GM06990 (cell line): ENCODE data around the gene SRPK3.

Experiments
- DNase-seq: peaks from one replicate; pipeline ENCODE4 v3.0.0-alpha.2; 2011; ENCODE audit not compliant: insufficient read length; ENCODE audit errors: extremely low read depth
- H3K27me3 ChIP-seq: replicated peaks from 2 replicates; pipeline ENCODE4 v1.6.0; 2011; ENCODE audit warnings: low read length; ENCODE audit not compliant: control insufficient read depth, insufficient read depth
- H3K36me3 ChIP-seq: 2 replicates; pipeline ENCODE4 v1.5.1; 2011; ENCODE audit warnings: low read length; ENCODE audit not compliant: control insufficient read depth, insufficient read depth
- H3K4me3 ChIP-seq: replicated peaks from 2 replicates; pipeline ENCODE4 v1.5.1; 2011; ENCODE audit warnings: low read depth, mild to moderate bottlenecking, control low read depth, low read length
- TF ChIP-seq, protein P1 (sequence below): IDR thresholded peaks from 2 replicates; pipeline ENCODE4 v1.5.1; 2011; ENCODE audit warnings: low read length, control low read depth, mild to moderate bottlenecking, inconsistent platforms; ENCODE audit not compliant: insufficient read depth, poor library complexity, severe bottlenecking

The SRPK3 gene

GRCh38 chrX:153829799-153830639, 49.2 kb downstream of the SRPK3 start, which contains the start of gene PDZD4:
Gene PDZD4, minus strand, starts transcription at chrX:153830544. Its CDS starts 246 bp downstream, at chrX:153830298.
- H3K27me3 ChIP-seq = no peaks in the 10 kb centered on the region; the same call in 1 of the 2 replicates
- TF ChIP-seq, protein P1, sequence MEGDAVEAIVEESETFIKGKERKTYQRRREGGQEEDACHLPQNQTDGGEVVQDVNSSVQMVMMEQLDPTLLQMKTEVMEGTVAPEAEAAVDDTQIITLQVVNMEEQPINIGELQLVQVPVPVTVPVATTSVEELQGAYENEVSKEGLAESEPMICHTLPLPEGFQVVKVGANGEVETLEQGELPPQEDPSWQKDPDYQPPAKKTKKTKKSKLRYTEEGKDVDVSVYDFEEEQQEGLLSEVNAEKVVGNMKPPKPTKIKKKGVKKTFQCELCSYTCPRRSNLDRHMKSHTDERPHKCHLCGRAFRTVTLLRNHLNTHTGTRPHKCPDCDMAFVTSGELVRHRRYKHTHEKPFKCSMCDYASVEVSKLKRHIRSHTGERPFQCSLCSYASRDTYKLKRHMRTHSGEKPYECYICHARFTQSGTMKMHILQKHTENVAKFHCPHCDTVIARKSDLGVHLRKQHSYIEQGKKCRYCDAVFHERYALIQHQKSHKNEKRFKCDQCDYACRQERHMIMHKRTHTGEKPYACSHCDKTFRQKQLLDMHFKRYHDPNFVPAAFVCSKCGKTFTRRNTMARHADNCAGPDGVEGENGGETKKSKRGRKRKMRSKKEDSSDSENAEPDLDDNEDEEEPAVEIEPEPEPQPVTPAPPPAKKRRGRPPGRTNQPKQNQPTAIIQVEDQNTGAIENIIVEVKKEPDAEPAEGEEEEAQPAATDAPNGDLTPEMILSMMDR = no peak
- H3K36me3 ChIP-seq = no peaks in the 10 kb centered on the region
- no peak for DNase-seq
- no peak within 1 kb of the TSS for H3K4me3 ChIP-seq

DNA sequence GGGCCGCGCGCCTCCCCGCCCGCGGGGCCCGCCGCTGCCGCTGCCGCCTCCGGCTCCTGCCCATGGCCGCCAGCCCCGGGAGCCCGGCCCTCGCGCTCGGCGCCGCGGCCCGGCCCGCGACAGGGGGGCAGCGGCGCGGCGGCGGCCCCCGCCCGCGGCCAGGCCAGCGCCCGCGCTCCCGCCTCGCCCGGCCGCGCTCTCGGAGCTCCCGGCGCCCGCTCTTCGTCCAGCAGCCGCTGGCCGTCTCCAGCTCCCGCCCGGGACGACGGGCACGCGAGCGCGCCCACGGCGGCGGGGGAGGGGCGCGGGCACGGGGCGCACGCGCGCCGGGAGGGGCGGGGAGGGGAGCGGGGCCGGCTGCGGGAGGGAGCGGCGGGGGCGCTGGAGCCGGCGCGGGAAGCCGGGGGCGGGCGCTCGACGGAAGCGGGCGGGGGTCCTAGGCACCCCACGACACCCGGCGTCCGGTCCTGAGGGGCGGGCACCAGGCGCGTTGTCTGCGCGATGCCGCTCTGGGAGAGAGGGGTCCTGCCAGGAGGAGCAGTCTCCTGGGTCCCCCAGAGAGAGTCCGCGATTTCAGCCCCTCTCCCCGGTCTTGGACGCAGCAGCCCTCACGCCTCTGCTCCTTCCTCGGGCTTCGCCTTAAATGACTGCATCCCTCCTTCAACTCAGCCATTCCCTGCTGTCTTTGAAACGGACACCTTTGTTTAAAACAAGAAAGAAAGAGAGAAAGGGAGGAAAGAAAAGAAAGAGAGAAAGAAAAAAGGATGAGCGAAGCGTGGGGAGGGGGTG, 50.0 kb downstream of the SRPK3 start:
- Histone ChIP-seq H3K36me3 (no peaks in the 10 kb centered on the region), H3K27me3 (no peaks in the 10 kb centered on the region; the same call in 1 of the 2 replicates)
- no peak for DNase-seq

GRCh38 chrX:153831429-153832150, 50.7 kb downstream of the SRPK3 start:
- no peak overlapping the region for H3K4me3 ChIP-seq
- DNase-seq = no peak
- no peaks in the 10 kb centered on the region for H3K36me3 ChIP-seq
- no peaks in the 10 kb centered on the region; the same call in 1 of the 2 replicates for H3K27me3 ChIP-seq
- TF ChIP-seq, protein P1 = no peak

More for the DNA sequence above, 50.0 kb downstream of the SRPK3 start:
- no peak overlapping the region for H3K4me3 ChIP-seq
- TF ChIP-seq, protein P1 = no peak

- TF ChIP-seq, protein P1 = no peak
- H3K27me3 ChIP-seq = no peaks in the 10 kb centered on the region; the same call in 1 of the 2 replicates
- no peak for DNase-seq
These were observed 51.9 kb downstream of the SRPK3 start for GRCh38 chrX:153832728-153833127.

More at GRCh38 chrX:153832728-153833127, 51.9 kb downstream of the SRPK3 start:
- H3K4me3 ChIP-seq = no peak overlapping the region
- no peaks in the 10 kb centered on the region for H3K36me3 ChIP-seq
